Fibroblast of gingiva (primary cell): ENCODE data around the gene MYCT1.
"Not testable (repeated sequence)": the region's sequence is repeated elsewhere in the genome, so short reads cannot be mapped to it uniquely, and the experiment has no call there.

ENCODE experiments used
- DNase-seq: peaks from one replicate; pipeline ENCODE4 v3.0.0-alpha.2; 2011; ENCODE audit warnings: low read depth

MYCT1 gene, protein sequence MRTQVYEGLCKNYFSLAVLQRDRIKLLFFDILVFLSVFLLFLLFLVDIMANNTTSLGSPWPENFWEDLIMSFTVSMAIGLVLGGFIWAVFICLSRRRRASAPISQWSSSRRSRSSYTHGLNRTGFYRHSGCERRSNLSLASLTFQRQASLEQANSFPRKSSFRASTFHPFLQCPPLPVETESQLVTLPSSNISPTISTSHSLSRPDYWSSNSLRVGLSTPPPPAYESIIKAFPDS

DNA sequence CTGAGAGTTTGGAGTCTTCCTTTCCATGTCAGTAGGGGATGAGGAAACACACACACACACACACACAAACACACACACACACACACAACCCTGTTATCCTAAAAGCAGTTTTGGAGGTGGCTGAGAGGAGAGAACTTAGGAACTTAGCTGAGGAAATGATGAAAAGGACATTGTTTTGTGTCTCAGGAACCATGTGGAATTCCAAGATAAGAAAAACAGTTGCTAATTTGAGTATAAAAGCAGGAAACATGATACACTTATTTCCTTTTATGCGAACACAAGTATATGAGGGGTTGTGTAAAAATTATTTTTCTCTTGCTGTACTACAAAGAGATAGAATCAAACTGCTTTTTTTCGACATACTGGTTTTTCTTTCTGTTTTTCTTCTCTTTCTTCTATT lies at the start of gene MYCT1:
Gene MYCT1 (plus strand): TSS at position 264 of the 400 bp plus-strand sequence. CDS start 6 bp downstream, at position 270.
- no peak for DNase-seq

DNA sequence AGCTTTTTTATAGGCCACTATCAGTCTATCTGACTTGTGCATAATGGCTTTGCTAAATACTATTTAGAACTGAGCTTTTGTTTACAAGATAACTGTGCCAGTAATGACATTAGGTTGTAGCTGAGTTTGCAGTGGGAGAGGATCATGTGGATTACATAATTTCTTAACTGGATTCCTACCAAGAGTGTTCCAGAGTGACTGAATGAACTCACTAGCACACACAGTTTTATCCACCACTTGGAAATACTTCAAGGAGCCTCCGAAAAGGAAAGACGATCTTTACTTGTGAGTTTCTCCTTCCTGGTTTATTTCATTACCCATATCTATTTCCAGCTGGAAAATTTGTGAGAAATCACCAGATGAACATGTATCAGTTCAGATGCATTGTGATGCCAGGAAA lies 49.6 kb upstream of the MYCT1 start:
- peak; percentile 14 for DNase-seq

- no peak for DNase-seq
Measured at GRCh38 chr6:152651986-152652385, 45.7 kb upstream of the MYCT1 start.

- DNase-seq: no peak
Measured at GRCh38 chr6:152661776-152662175, 35.9 kb upstream of the MYCT1 start.

GRCh38 chr6:152669895-152670294 lies 27.8 kb upstream of the MYCT1 start:
- peak; percentile 19 for DNase-seq

GRCh38 chr6:152671171-152671570 lies 26.5 kb upstream of the MYCT1 start:
- no peak for DNase-seq

DNA sequence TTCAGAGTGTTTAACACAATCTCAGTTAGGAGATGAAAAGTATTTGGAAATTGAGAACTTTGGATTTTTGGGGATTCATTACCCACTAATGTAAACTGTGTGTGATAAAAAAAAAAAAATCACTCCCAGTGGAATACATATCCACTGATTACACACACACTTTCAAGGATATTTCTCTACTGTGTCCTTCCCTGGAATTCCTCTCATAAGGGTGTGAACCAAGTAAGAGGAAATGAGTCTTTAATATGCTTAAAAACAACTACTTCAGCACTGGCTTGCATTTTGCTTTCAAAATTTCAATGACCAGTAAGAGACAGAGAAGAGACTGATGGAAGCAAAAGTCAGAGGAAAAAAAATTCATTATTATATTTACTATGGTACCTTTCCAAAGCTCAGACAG lies 24.5 kb upstream of the MYCT1 start:
- DNase-seq: no peak

DNA sequence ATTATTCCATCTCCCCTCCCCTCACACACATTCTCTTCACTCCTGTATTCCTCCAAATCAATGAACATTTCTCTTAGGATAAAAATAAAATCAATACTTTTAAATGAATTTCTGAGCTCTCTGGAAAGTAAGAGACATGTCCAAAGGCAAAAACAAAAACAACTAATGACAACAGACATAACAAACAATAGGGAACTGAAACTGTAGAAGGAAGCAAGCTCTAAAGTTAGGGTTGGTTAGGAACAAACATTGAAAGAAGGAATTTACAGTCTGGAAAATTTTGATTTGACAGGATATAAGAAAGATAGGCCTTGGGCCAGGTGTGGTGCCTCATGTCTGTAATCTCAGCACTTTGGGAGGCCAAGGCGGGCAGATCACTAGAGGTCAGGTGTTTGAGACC lies 17.5 kb upstream of the MYCT1 start:
- no peak for DNase-seq

DNA sequence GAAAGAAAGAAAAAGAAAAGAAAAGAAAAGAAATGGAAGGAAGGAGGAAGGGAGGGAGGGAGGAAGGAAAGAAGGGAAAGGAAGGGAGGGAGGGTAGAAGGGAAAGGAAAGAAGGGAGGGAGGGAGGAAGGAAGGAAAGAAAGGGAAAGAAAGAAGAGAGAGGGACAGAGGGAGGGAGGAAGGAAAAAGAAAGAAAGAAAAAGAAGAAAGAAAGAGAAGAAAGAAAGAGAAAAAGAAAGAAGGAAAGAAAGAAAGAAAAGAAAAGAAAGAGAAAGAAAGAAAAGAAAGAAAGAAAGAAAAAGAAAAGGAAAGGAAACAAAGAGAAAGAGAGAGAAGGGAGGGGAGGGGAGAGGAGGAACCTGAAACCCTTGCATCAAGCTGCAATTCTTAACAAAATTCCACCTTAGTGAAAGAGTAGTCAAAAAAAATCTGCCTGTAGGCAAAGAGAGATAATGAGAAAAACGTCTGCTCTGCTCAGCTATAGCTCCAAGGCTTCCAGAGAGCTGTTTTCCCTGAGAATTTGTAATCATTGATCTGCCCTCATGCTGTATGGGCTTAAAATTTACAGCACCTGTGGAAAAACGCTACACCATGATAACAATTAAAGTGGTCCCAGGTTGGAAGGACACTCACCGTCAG lies 16.7 kb upstream of the MYCT1 start:
- DNase-seq: no peak

GRCh38 chr6:152682141-152682540 lies 15.6 kb upstream of the MYCT1 start:
- DNase-seq: no peak

DNA sequence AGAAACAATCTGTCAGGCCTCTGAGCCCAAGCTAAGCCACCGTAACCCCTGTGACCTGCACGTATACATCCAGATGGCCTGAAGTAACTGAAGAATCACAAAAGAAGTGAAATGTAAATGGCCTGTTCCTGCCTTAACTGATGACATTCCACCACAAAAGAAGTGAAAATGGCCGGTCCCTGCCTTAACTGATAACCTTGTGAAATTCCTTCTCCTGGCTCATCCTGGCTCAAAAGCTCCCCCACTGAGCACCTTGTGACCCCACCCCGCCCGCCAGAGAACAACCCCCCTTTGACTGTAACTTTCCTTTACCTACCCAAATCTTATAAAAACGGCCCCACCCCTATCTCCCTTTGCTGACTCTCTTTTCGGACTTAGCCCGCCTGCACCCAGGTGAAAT lies 14.8 kb upstream of the MYCT1 start:
- DNase-seq: not testable (repeated sequence)

DNA sequence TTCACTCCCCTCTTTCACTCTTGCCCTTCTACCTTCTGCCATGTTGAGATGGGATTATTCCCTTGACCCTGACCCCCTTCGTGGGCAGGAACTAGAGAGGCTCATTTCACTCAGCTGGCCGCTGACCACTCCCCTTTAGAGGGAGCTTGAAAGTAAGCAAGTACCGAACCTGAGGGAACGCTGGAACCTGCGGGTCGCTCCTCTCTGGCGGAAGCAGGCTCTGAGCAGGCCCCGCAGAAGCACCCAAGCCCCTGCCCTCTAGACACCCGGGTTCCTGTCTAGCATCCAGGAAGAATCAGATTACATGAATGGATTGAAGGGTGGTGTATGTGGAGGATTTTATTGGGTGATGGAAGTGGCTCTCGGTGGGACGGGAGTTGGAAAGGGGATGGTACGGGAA lies 11.9 kb upstream of the MYCT1 start:
- DNase-seq: no peak

- DNase-seq: no peak
Measured at GRCh38 chr6:152695372-152696045, 2.2 kb upstream of the MYCT1 start.

DNA sequence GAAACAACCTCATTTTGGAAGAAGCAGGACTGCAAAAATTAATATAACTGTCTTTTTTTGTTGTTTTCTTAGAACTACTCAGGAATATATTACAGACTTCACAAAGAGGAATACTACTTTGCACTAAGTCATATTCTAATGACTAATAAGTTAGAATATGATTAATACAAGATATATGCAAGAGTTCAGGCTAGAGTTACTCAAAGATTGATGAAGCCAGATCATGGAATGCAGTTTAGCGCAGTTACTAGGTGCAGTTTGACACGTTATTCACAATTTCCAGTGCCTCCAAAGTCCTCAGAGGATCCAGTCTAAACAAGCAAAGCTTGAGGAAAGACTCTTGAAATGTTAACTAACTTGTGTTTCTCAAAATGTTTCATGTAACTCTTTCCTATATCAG lies 1.2 kb upstream of the MYCT1 start:
- peak; percentile 59 for DNase-seq

DNA sequence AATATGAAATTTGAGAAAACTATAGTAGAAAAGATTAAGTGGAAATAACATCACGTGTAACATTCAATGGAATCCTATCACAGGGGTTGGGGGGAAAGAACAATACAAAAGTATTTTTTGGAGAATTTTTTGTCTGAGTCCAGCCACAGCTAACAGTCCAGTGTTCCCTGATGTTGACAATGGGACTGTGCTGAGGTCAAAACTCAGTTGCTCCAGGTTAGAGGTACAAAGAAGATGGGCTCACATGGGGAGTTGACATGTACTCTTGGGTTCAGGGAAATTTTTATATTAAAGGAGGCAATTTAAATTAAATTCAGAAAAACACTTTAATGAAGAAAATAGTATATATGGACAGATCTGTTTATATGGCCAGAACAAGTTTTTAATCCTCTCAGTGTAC lies 995 bp downstream of the MYCT1 start:
- no peak for DNase-seq

DNA sequence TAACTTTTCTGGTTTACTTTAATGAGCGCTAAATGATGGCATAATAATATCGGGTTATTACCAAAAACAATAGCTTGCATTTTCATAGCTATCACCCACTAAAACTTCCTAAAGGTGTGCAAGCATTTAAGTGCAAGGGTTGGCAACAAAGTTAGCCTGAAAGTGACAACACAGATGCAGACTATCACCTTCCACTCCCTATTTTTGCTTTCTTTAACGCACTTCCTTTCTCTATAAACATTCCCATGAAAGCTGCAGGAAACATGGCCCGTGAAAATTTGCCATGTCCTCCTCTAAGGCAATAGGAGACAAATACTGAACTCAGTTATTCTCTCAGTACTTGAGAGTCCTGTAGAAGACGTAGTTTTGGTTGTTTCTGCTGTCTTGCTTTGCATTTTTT lies 2.7 kb downstream of the MYCT1 start:
- DNase-seq: no peak

GRCh38 chr6:152701081-152701862 lies 3.6 kb downstream of the MYCT1 start:
- DNase-seq: no peak

DNA sequence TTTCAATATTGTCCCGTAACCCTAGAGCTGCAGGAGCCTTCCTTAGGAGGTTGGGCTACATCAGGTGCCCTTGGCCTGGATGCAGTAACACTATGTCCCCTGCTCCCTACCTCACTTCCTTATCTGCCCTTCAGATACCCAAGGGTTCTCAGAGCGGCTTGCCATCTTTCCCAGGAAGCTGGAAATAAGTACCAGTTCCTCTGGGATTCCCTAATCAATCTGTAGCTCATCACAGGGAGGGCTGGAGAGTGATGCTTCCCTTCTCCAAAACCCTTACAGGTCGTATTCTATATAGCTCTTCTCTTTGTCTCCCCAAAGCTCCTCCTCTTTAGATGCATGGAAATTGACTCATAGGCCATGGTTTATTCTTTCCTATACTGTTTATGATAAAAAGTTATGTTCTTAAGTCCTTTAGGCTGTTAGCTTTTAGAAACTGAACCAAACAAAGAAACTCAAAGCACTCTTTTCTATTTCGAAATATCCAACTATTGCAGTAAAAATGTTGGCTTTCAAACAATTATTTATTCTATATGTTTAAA lies 4.2 kb downstream of the MYCT1 start:
- DNase-seq: no peak

- not testable (repeated sequence) for DNase-seq
Measured at GRCh38 chr6:152703750-152704149, 6.1 kb downstream of the MYCT1 start.

DNA sequence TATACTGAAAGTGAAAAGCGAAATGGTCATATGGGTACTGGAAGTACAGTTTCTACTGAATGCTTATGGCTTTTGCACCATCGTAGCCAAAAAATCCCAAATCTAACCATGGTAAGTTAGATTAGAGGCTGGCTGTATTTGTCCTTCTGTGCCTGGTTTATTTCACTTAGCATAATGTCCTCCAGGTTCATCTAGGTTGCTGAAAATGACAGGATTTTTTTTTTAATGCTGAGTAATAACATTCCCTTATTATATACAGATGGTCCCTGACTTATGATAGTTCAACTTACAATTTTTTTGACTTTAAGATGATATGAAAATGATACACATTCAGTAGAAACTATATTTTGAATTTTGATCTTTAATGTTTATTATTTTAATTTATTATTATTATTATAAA lies 7.6 kb downstream of the MYCT1 start:
- no peak for DNase-seq

- DNase-seq: no peak
Measured at GRCh38 chr6:152716322-152716721, 18.6 kb downstream of the MYCT1 start.

DNA sequence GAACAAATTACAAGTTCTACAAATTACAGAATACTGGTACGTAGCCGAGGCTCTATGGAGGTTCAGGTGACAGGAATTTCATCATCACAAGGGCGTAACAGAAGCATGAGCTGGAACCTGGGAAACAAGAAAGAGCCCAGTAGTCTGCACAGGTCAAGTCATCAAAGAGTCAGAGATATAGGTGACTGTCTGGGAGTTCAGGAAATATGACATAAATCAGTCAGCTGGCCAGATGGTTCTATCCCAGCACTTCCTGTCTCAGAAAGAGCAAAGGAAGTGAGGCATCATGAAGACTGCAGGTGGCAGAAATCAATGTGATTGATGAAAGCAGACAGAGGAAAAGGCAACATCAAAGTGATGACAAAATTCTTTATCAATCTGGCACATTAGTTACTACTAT lies 23.3 kb downstream of the MYCT1 start:
- DNase-seq: no peak
